GM20431 (cell line): ENCODE measurements around the gene UBA5.

Source experiments
- in situ Hi-C: fragments of 300-500 bp; cut with MseI, MboI; formaldehyde crosslinking; loops from one replicate; pipeline ENCODE4 v1.15.0; 2020; ENCODE audit warnings: low sequenced_read_pairs; ENCODE audit not compliant: unreplicated experiment

UBA5 gene

DNA sequence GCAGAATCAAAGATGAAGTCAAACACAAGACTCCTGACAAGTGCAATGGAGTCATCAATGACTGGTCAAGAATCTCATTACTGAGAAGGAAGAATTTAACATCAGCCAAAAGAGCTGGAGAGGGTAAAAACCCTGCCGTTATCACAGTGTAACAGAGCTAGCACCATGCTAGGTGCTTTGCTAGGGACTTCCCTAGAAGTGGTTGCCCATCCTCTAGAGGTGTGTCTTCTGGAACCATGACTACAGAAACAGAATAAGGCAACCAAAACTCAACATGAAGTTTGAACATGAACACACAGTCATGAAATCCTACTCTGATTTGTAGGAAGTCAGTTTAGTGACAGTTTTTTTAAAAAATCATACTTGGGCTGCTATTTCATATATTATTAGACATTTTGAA lies 10.0 kb upstream of the UBA5 start:
- in situ Hi-C loops = no loop called here

DNA sequence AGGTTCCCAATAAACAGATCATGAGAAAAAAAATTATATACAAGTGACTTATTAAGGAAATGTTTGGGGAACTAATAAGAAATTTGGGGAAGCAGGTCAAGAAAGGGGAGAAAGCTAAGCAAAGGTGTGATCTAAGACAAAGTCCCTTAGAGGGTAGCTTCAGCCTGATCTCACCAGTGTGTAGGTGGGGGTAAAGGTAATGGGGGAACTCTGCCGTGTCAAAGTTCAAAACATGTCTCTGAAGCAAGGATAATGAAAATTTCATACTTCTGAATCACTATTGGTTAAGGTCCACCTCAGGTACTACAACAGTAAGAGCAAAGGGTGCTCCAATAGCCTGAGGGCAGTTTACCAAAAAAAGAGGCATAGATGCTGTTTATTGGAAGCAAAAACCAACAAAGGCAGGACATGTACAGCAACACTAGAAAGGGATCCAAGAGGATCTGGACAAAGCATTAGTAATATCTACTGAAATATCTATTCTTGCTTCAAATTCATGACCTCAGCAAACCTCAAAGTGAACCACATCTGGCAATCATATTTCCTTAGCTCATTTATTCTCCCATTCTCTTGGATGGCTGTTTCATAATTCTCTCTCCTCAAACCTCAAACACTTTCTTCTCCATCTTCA lies 7.4 kb upstream of the UBA5 start:
- in situ Hi-C loops = no loop called here

DNA sequence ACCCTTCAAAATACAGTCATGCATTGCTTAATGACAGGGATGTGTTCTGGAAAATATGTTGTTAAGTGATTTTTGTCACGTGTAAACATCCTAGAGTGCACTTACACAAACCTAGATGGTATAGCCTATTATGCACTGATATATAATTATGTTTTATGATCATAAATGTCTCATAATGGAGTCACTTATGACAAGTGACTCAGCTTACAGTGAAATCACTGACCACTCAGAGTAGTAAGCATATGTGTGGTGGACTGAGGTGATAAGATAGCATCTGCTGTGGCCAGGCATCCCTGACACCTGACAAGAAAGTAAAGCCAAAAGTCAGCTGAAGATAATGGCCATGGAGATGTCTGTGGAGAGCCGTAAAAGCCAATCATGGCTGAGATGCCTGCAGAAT lies 5.9 kb upstream of the UBA5 start:
- in situ Hi-C loops = no loop called here

DNA sequence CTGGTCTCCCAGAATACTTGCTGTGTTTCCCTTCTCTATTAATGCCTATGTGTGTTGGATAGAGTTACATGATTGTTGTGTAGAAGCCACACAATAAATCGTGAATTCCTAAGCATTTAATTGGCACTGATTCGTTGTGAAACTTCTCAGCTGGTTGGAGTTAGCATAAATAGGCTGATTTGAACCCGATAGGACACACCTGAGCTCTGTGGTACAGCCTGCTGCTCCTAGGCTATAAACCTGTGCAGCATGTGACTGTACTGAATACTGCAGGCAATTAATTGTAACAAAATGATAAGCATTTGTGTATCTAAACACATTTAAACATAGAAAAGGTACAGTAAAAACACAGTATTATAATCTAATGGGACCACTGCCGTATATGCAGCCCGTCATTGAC lies 5.4 kb upstream of the UBA5 start:
- in situ Hi-C loops = no loop called here

DNA sequence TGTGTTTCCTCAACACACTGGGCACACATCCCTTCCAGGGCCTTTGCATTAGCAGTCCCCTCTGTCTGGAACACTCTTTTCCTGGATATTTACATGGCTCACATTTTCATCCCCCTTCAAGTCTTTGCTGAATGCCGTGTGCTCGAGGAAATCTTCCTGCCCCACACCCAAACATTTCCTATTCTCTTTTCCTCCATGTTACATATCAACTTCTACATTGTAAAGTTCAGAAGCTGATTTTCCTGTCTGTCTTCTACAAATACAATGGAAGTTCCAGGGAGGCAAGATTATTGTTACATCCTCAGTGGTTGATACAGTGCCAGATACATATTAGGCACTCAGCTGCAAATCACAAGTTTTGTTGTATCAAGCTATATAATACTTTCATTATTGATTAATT lies 4.7 kb upstream of the UBA5 start:
- in situ Hi-C loops = no loop called here

DNA sequence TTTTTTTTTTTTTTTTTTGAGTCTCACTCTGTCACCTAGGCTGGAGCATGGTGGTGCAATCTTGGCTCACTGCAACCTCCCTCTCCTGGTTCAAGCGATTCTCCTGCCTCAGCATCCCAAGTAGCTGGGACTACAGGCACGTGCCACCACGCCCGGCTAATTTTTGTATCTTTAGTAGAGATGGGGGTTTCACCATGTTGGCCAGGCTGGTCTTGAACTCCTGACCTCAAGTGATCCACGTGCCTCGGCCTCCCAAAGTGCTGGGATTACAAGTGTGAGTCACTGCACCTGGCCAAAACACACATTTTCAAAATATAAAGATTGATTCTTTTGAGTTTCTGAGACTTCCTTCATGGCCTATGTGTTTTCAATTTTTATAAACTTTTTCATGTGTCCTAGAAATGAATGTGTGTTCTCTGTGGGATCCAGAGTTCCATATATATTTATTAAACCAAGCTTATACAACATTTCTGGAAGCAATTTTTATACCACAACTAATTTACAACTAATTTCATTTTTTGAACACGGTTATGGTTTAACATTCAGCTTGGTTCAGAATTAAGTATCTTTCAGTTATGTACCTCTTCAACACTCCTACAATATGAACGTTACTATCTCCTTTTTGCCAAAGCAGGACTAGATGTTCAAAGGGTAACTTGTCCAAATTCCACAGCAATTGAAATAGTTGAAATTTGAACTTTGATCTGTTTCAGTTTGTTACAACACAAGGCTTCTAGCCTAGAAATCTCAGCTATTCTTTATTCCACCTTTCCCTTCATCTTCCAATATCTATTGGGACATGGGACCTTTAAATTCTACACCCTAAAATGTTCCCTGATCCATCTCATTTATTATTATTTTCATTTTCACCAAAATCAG lies 2.0 kb upstream of the UBA5 start:
- in situ Hi-C loops = no loop called here

DNA sequence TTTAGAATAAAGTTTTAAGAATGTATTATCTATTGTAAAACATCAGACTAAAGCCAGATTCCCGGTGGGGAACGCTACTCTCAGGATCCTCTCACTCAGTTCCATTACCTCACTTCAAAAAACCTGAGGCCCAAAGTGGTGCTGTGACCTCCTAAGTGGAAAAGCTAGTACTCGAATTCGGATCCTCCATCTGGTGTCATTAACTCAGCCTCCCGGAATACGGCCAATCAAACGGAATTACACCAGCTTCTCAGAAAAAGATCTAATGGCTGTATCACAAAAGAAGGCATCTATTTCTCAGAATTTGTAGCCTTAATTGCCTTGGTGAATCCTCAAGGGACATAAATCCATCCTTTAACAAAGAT lies 1.1 kb upstream of the UBA5 start:
- in situ Hi-C loops = no loop called here

DNA sequence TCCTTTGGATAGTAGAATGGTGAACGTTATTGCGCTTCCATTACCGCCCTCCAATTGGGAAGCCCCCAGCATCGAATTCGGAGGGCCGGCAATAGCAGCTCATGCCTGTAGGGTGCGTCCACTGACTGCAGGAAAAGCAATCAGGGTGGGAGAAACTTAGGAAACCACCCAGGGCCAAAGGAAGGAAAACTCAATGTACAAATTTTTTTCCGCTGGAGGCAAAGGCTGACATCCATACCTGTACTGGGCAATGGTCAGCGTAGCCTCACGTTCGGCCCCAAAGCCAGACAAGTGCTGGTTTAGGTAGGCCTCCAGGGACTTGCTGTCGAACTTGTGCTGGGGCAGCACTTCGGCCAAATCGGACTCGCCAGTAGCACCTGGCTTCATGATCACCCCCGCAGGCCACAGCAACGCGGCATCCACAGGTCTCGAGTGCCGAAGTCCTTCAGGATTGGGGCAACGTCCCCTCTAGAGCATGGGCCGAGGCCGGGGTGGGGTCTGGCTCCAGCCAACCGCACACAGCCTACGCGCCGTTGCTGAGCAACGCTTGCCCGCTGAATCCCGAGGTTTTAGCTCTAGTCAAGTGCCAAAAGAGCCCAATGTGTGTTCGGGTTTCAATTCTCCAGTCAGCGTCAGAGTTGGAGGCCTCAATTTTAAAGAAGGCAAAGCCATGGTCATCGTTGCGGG lies 621 bp upstream of the UBA5 start, which contains the start of gene ACAD11:
Gene ACAD11 (minus strand): TSS at position 445 of the 687 bp plus-strand sequence. CDS start 58 bp downstream, at position 387.
- in situ Hi-C loops = no loop called here

DNA sequence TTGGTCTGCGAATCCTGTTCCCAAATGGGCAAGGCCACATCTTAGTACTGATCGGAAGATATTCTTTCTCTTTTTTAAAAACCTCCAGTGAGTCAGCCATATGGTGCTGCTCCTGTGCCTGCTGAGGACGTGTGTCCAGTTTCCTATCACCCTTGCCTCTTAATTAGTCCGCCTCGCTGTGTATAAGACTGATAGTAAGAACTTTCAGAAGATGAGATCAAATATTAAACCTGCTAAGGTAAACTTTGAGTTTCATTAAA lies 612 bp downstream of the UBA5 start:
- in situ Hi-C loops = no loop called here

DNA sequence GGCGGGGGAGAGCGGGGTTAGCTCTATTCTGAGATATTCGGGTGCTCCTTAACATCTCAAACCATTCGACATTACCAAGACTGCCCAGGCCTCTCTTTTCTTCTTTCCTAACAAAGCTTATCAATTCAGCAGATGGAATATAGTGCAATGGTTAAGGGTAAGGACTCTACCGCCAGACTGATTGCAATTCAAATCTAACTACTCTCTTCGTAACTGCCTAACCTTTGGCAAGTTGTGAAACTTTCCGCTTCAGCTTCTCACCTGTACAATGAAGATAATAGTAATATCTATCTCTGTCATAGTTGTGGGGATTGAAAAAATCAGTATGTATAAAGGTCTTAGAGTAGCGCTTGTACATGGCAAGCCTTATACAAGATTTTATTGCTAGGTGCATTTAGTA lies 972 bp downstream of the UBA5 start:
- in situ Hi-C loops = no loop called here

DNA sequence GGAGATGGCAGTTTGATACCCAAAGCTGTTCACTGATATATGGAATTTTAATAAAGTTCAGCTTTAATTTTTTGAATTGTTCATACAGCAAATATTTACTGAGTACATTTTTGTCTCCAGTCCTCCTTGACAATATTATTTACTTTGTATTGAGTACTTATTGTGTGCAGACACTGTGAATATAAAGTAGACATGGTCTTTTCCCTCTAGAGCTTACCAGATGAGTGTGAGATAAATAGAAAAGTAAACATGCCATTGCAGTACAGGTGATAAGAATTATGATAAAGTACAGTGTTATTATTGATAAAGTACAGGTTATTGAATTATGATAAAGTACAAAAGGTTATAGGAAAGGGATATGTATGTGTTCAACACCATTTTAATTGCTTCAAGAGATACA lies 2.1 kb downstream of the UBA5 start:
- in situ Hi-C loops = no loop called here

DNA sequence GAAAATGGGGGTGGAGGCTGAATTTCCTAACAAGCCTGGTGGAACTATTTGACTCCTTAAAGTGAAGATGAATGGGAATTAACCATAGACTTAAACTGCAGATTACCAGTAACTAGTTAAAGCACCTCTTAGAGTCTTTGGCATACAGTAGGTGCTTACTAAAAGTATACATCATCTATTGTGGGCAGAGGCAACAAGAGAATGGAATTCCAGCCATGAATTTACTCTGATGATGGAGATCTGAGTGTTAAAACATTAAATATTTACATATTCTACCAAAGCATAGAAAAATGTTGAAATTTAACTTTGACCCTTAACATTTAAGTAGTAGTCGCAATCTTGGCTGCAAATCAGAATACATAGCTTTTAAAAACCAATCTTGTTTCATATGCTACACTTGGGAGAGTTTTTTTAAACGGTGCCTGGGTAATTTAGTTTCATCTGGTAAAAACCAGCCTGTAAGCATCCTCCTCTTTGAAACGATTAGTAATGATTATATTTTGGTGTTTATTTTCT lies 5.2 kb downstream of the UBA5 start:
- in situ Hi-C loops = no loop called here

DNA sequence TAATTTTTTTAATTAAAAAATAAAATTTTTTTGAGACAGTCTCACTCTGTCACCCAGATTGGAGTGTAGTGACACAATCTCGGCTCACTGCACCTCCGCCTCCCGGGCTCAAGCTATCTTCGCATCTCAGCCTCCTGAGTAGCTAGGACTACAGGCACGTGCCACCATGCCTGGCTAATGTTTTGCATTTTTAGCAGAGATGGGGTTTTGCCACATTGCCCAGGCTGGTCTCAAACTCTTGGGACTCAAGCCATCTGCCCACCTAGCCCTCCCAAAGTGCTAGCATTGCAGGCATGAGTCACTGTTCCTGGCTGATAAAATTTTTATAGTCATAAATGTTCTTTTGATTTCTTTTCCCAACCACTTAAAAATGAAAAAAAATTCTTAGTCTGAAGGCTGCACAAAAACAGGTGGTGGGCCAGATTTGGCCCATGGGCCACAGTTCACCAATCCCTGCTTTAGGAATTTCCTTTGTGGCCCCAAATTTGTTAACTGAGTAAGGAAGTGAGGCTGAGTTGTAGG lies 9.2 kb downstream of the UBA5 start:
- in situ Hi-C loops = no loop called here

DNA sequence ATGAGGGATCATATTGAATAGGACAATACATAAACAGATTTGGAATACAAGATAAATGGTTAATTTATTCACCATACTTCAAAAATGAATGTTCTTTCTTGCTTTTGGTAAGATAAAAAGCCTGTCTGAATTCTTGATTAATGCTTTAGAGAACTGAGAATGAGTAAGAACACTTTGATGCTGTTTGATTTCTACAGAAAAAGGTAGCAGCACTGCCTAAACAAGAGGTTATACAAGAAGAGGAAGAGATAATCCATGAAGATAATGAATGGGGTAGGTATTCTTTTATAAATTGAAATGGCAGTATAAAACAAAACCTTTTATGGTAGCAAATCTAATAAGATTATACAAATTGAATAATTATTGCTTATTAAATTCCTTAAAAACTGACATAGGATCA lies 15.3 kb downstream of the UBA5 start:
- in situ Hi-C loops = no loop called here

DNA sequence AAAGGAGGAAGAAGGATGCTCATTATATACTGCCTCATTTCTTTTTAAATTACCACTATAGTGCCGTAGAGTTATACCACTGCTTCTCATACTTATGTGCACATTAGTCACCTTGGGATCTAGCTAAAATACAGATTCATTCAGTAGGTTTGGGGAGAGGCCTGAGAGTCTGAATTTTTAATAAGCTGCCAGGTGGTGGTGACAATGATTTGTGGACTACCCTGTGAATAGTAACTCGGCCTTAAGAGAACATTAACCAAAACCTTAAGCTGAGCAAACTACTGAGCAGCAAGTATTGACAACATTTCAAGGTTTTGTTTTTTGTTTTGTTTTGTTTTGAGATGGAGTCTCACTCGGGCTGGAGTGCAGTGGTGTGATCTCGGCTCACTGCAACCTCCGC lies 19.8 kb downstream of the UBA5 start:
- in situ Hi-C loops = no loop called here

DNA sequence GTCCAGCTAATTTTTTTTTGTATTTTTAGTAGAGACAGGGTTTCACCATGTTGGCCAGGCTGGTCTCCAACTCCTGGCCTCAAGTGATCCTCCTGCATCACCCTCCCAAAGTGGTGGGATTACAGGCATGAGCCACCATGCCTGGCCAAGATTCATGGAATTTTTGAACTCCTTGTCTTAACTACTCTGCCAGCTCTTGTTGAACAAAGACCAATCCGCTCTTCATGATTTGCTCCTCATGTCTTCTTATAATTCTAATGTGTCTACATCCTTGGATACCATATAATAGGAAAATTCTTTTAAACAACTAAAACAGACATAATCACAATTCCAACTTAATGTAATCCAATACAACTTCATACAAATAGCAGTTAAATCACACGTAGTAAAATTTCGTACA lies 21.3 kb downstream of the UBA5 start:
- in situ Hi-C loops = no loop called here

DNA sequence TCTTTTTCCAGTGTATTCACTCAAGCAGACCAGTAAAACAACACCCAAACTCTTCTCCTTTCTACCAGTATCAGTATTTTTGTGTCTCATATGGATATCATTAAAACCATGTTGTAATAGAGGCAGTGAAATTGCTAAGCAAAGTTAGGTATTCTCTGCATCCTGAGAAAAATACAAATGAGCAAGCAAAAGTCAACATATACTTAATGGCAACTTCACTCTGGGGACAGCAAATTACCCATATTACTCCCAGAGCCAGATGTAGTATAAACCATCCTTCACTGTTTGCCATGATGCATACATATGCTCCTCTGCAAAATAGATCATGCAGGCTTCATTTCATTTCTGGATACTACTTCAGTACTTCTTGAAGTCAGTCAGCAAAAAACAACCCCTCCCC lies 22.1 kb downstream of the UBA5 start:
- in situ Hi-C loops = no loop called here

DNA sequence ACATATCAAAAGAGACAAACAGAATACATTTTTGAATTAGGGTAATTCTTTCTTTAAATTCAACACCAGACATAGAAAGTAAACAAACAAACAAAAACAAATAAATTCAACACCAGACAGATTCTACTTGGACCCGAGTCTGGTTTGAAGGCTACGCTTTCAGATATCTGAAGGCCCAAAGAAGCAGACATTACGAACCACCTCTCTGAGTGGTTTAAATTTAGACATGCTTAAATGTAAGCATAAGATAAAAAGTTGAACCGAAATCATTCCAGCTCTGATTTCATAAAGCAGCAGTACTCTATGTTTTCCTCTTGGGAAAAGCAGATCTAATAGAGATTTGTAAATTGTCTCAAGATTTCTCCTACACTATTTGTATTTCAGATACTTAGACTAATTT lies 29.9 kb downstream of the UBA5 start:
- in situ Hi-C loops = no loop called here

DNA sequence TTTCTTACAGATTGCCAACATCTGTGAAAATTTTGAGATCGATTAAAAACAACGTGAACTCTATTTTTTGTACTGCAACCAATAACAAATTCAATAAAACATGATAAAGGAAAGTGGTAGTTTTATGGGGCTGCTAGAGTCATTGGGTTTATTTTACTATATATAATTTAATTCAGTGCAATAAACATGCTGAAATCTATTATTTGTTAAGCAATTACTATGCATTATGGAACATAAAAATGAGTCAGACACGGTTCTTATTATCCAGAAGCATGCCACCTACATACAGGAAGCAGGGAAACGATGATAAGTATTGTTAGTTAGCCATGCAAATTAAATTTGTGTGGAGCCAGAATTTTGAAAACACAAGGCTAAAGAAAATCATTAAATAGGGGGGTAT lies 34.9 kb downstream of the UBA5 start:
- in situ Hi-C loops = no loop called here

DNA sequence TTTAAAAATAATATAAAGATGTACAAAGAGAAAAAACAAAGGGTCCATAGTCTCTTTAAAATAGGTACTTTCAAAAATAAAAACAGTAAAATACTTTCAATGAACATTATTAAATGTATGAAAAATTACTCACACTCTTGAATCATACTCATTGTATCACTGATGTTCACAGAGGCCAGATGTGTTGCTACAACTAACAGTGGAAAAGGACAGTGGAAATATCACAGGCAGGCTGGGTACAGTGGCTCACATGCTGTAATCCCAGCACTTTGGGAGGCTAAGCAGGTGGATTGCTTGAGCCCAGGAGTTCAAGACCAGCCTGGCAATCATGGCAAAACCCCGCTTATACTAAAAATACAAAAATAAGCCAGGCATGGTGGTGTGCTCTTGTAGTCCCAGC lies 35.3 kb downstream of the UBA5 start:
- in situ Hi-C loops = no loop called here

DNA sequence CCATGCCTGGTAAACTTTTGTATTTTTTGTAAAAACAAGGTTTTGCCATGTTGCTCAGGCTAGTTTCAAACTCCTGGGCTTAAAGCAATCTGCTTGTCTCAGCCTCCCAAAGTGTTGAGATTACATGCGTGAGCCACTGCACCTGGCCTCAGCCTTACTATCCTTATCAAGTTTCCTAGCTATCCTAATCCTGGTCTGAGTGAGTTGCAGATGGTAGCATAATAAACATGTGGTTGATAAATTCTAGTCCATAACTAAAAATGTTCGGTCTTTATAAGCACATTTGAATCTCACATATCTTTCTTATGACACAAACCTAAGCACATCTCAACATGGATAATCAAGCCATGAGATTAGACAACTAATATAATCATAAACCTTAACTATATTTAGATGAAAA lies 43.6 kb downstream of the UBA5 start:
- in situ Hi-C loops = no loop called here
